GM23338 (cell line): ENCODE results near the gene HDAC9.

Experiments used
- CTCF ChIP-seq, 2 experiments: fragments of 200-600 bp in 1 of 2; sonication (generic) in 1 of 2; conservative IDR thresholded peaks; 2 replicates each; pipeline versions ENCODE4 v1.5.1 to v1.6.1; 2016 to 2017; ENCODE audit warnings: antibody characterized with exemption in 2 of 2, low read depth in 2 of 2, mild to moderate bottlenecking in 2 of 2, moderate library complexity in 1 of 2
- EZH2 ChIP-seq: fragments of 200-600 bp; sonication (generic); IDR thresholded peaks from one replicate; pipeline ENCODE4 v1.8.0; 2017; ENCODE audit warnings: antibody characterized with exemption, mild to moderate bottlenecking, low read depth; ENCODE audit not compliant: unreplicated experiment
- POLR2AphosphoS5 ChIP-seq: IDR thresholded peaks from 2 replicates; pipeline ENCODE4 v1.6.1; 2016; ENCODE audit warnings: antibody characterized with exemption, low read depth
- REST ChIP-seq: IDR thresholded peaks from one replicate; pipeline ENCODE4 v1.6.1; 2018; ENCODE audit warnings: antibody characterized with exemption; ENCODE audit not compliant: unreplicated experiment

GRCh38 chr7:18803923-18804322, 308.4 kb downstream of the HDAC9 start:
- no peak for TF ChIP-seq CTCF (conservative IDR thresholded peaks at IDR 0.05; ENCODE audit: low read depth in 2 of 2)
- TF ChIP-seq REST: no peak
- TF ChIP-seq EZH2: no peak
- no peak for TF ChIP-seq POLR2AphosphoS5
